Suppressor macrophage treated with lipopolysaccharide for 4 hours (primary cell): Measurements from ENCODE around the gene EPOP.
"Not testable (repeated sequence)": the region's sequence is repeated elsewhere in the genome, so short reads cannot be mapped to it uniquely, and the experiment has no call there.

Experiments
- DNase-seq: peaks from one replicate; pipeline ENCODE4 v3.0.0-alpha.2; 2020

Gene EPOP

GRCh38 chr17:38673707-38674013, 1.1 kb downstream of the EPOP start:
- no peak for DNase-seq

- no peak for DNase-seq
Observed at GRCh38 chr17:38672788-38673706, 1.7 kb downstream of the EPOP start.

GRCh38 chr17:38671939-38672720, 2.6 kb downstream of the EPOP start:
- DNase-seq, result no peak

- no peak for DNase-seq
Observed at GRCh38 chr17:38669520-38669919, 5.2 kb downstream of the EPOP start.

GRCh38 chr17:38667787-38668122, 7.0 kb downstream of the EPOP start:
- DNase-seq, result no peak

GRCh38 chr17:38667099-38667786, 7.5 kb downstream of the EPOP start:
- peak; percentile 83 for DNase-seq

GRCh38 chr17:38663964-38664644, 10.7 kb downstream of the EPOP start:
- DNase-seq, result no peak

- DNase-seq, result peak; percentile 52
Observed at GRCh38 chr17:38663125-38663751, 11.5 kb downstream of the EPOP start.

DNA sequence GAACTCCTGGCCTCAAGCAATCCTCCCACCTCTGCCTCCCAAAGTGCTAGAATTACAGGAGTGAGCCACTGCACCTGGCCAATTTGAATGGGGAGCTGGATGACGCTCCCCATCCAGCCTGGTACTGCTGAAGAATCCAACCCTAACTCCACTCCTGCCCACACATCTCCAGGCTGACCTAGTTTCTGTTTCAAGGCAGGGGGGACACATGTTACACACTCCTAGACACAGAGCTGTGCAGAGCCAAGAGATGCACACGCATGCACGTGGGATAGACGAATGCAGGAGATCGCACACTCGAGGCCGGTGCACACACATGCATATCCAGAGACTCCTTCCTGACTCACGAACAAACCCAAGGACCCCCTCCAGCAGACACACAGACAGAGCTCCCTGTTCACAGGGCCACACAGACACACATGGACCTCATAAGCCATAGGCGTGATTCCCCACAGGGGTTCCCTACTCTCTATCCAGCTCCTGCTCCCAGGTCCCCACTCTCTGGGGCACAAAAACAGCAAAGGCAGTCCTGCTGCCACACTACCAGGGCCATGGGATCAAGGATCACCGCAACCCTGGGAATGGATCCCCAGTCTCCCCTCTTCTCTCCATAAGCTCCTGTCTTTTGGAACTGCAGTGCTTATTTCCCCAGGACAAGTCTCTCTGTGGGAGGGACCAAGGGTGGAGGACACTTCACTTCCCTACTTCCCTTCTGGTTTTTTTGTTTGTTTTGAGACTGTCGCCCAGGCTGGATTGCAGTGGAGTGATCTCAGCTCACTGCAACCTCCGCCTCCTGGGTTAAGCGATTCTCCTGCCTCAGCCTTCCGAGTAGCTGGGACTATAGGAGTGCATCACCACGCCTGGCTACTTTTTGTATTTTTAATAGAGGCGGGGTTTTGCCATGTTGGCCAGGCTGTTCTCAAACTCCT, 14.4 kb downstream of the EPOP start:
- peak; percentile 69 for DNase-seq

DNA sequence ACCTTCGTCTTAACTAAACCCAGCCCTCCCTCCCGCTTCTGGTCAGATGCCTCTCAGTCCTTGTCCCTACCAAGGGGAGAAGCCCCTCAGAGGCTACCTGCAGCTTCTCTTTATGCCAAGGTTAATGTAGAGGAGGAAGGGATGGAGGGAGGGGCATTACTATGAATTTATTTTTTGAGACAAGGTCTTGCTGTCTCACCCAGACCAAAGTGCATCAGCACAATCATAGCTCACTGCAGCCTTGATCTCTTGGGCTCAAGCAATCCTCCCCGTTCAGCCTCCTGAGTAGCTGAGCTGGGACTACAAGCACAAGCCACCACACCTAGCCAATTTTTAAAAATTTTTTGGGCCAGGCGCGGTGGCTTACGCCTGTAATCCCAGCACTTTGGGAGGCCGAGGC, 15.3 kb downstream of the EPOP start:
- no peak for DNase-seq

GRCh38 chr17:38658741-38659345, 15.9 kb downstream of the EPOP start:
- no peak for DNase-seq

- DNase-seq, result no peak
Observed at GRCh38 chr17:38657824-38658740, 16.7 kb downstream of the EPOP start.

DNA sequence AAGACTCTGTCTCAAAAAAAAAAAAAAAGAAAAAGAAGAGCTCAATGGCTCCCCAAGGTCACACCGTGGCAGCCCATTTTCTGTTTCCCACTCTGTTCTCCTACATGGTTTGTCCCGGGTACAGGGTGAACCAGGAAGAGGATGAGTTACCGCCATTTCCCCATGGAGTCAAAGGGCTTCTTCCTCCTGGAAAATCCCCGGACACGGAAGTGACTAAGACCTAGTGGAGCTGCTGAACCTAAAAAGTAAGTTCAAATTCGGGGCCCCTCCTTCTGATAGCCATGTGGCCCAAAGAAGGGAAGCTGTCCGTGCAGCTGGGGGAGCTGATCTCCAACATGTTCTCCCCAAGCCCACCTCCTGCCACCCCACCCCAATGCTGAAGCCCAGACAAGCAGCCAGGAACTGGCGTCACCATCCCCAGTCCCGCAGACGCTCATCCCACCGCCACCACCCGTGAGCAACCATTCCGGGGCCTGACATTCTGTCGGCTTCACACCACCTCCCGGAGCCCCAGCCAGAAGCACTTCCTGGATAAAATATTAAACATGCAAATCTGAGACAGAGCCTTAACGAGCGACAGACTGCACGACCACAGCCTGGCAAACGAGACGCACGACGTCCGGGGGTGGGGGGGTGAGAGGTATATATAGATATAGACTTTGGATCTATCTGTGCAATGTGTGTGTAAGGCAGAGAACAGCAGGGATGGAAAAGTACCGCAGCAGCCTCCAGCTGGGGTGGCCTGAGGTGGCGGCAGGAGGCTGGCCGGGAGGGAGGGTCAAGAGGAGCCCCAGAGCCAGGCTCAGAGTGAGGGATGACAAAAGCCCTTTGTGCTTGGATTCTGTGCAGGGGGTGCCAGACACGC, 17.6 kb downstream of the EPOP start:
- no peak for DNase-seq

- no peak for DNase-seq
Observed at GRCh38 chr17:38654411-38655398, 20.1 kb downstream of the EPOP start.

GRCh38 chr17:38653679-38654078, 21.1 kb downstream of the EPOP start:
- DNase-seq, result no peak

DNA sequence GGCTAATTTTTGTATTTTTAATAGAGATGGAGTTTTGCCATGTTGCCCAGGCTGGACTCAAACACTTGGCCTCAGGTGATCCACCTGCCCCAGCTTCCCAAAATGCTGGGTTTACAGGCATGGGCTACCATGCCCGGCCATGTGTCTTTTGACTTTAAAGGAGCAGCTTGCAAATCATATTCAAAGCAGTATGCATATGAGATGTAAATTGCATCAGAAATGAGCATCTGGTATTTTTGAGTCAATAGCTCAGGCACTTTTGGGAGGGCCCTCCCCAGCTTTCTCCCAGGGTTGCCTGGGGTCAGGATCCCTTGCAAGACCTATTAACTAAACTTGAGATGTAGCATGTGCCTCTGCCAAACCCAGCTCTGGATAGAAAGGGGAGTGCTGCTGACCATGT, 21.5 kb downstream of the EPOP start:
- DNase-seq, result no peak

DNA sequence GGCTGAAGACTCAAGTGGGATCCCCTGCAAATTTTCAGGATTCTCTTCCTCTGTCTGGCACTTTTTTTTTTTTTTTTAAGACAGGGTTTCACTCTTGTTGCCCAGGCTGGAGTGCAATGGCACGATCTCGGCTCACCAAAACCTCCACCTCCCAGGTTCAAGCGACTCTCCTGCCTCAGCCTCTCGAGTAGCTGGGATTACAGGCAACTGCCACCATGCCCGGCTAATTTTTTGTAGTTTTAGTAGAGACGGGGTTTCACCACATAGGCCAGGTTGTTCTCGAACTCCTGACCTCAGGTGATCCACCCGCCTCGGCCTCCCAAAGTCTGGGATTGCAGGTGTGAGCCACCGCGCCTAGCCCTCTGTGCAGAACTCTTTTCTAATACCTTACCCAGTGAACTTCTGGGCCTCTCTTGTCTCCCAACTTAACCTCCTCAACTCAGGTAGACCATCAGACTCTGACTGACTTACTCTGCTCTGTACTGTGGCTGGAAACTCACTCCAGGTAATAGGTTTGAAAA, 24.0 kb downstream of the EPOP start:
- DNase-seq, result not testable (repeated sequence)
